Esophagus mucosa (tissue), 1 donor: ENCODE results near the gene CPSF4L. TPM values are rescaled to one million over a fixed set of nuclear protein-coding genes. Genes with fewer than 3 reads are reported as not detected.
"Not testable (repeated sequence)": the region's sequence is repeated elsewhere in the genome, so short reads cannot be mapped to it uniquely, and the experiment has no call there.

Experiments
- ATAC-seq: fragments of 200-7000 bp; cut with Tn5 transposase; one replicate; pipeline ENCODE4 v1.9.1; 2020
- total RNA-seq: library from RNA; stranded (reverse); gene quantifications from one replicate; pipeline ENCODE4 v1.2.4, GENCODE V29; 2023
- donor health status: DM: yes; HTN: yes; CAD: no.

The CPSF4L gene
- total RNA-seq, 1 donor from 2014 or later: not detected

DNA sequence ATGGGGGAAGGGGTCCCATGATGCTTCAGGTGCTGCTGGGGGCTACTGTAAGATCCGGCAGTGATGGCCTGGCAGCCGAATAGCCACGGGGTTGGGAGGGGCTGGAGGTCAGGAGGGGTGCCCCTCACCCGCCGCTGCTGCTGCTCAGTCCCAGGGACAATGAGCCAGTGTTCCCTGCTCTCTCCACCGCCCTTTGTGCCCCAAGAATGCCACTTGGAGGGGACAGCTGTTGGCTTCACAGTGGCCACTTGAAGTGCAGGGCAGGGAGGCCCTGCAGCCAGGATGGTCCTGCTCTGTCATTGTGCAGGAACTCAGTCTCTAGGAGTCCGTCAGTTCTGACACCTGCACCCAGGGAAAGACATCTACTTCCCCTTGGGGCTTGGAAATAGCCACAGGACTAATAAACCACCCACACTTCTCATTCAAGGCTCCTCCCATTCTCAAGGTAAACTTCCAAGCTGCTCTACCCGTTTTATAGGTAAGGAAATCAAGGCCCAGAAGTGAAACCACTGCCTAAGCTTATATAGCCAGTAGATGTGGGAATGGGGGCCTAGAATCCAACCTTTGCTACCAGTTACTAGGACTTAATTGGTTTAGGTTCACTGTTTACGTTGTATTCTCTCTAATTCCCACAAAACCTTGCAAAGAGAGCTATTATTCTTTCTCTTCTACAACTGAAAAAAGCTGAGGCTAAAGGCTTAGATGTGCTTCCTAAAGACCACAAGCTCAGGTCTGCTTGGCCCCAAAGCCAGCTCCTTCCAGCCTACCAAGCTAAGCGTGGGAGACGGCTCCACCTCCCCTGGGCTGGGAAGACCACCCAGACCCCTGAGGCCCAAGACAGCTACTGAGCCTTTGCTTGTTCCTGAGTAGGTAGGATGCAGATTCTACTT is 6.2 kb upstream of the CPSF4L start:
- no peak for ATAC-seq

DNA sequence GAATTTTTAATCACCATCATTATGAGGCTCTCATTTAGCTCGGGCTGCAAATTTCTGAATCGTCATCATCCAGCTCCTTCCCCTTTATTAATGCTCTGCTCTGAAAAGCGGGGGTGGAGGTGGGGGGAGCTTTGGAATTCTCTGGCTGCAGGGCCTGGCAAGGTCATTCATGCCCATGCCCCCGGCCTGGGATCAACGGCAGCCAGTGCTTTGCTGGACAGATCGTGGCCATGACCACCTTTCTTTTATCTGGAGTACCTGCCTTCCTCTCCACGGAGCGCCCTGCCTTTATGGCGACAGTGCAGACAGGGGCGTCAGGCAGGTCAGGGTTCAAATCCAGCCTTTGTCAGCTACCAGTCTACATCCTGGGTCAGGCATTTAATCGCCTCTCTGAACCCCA is 5.1 kb upstream of the CPSF4L start:
- ATAC-seq: no peak

DNA sequence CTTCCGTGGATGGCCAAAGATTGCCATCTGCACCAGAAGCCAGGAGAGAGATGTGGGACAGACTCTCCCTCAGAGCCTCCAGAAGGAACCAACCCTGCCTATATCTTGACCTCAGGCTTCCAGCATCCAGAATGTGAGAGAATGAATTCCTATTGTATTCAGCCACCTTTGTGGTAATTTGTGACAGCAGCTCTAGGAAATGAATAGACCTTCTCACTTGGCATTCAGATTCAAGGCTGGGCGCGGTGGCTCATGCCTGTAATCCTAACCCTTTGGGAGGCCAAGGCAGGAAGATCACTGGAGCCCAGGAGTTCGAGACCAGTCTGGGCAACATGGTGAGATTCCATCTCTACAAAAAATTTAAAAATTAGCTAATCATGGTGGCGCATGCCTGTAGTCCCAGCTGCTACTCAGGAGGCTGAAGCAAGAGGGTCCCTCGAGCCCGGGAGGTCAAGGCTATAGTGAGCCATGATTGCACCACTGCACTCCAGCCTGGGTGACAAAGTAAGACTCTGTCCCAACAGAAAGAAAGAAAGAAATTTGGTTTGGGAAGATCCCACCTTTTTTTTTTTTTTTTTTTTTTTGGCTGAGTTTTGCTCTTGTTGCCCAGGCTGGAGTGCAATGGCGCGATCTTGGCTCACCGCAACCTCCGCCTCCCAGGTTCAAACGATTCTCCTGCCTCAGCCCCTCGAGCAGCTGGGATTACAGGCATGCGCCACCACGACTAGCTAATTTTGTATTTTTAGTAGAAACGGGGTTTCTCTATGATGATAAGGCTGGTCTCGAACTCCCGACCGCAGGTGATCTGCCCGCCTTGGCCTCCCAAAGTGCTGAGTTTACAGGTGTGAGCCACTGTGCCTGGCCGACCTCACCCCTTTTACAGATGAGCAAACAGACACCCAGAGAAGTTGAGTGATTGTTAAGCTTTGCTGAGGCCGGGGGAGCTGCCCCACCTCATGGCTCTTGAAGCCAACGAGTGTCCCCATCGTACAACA is 4.3 kb upstream of the CPSF4L start:
- ATAC-seq: no peak

DNA sequence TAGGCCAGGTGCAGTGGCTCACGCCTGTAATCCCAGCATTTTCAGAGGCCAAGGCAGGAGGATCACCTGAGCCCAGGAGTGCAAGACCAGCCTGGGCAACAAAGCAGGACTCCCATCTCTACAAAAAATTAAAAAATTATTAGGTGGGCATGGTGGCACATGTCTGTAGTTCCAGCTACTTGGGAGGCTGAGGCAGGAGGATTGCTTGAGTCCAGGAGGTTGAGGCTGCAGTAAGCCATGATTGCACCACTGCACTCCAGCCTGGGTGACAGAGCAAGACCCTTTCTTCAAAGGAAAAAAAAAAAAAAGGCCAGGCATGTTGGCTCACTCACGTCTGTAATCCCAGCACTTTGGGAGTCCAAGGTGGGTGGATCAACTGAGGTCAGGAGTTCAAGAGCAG is 2.8 kb upstream of the CPSF4L start:
- not testable (repeated sequence) for ATAC-seq

DNA sequence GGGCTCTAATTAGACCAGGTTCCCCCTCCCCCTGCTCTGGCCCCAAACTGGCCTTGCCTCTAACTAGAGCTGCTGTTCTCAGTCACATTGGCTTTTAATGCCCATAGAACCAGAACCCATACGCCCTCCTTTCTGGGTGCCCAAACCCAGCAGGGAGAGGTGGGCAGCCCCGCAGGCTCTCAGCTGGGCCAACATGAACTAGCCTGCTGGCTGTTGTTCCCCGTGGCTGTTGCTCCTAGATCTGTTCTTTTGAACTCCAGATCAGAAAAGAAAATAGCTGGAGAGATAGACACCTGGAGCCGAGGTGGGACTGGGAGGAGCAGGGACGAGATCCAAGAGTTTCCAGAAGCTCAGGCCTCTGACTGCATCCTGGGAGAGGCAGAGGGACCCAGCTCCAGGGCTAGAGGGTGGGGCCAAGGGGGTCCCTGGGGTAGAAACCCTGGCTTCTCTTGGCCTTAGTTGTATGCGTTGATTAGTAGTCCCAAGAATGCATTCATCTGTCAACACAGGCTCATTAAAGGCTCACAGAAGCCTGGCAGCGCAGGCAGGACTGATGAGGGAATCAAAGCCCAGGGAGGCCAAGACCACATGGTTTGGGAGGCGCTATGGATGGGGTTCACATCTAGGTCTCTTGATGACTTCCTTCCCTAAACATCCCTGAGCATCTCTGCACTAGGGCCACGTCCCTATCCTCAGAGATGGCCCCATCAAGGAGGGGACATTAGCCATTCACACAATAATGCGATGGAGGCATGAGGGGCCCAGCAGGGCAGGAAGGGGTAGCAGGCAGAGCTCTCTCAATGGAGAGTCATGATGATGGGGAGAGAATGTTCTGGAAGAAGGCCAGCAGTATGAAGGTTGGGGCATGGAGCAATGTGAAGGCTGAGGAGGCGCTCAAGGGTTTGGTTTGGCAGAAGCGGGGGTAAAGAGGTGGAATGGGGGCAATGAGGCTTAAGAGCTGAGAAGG is 1.3 kb upstream of the CPSF4L start:
- ATAC-seq: peak; percentile 11

DNA sequence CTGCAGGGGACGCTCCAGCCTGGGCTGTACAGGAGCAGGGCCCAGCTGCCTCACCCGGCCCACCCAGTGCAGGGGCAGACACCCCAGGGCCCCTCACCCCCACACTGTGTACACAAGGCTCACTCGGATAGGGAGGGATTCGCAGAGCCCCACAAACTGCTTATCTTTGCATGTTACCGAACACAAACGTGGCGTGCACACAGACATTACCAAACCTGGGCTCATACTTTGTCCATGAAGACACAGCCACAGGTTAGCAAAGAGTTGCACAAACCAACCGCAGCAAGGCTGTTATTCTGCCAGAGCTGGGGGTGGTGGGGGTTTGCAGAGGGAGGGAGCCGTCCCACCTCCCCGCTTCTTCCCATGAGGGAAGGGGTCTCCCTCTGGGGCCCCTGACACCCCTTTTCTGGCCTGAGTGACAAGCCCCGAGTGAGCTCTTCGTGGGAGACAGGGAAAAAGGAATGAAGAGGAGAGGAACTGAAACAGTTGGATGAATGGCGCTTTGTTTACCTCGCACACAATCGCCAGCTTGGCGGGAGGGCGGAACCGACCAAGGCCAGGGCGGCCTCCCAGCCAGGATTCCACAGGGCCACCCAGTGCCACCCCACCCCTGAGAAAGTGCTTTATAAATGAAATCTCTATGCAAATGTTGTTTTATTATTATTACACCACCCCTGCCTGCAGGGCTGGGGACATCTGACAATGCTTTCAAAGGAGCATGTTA is 434 bp upstream of the CPSF4L start:
- ATAC-seq: peak; percentile 48

DNA sequence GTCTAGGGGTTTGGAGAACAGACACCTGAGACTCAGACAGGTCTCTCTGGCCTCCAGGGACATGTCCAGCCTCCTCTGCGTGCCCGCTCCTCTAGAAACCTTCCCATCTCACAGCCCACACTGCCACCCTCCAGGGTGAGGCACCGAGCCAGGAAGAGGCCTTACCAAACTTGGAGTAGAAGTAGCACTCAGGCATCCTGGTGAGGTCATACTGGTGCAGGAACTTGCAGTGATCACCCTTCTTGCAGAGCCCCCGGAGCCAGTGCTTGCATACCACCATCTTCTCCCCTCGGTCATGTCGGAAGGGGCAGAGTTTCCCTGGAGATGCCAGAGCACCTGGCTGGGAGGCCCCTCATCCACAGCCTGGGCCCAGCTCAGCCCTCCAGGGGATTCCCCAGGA is 4.2 kb downstream of the CPSF4L start:
- ATAC-seq: no peak

DNA sequence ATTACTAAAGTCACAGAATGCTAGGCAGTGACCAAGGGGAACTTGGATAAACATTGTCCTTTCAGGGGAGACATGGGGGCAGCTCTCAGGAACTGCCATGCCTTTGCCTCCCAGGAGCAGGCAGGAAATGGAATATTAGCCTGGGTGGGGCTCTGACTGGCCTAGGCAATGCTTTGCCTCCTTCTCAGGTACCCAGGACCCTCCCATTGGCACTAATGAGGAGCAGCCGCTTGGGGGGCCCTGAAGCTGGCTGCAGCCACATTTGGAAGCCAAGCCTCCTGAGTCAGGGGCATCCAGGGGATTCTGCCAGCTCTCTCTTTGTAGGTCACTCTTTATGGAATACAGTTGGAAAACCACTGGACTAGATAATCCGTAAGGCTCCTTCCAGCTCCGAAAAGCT is 5.5 kb downstream of the CPSF4L start:
- no peak for ATAC-seq

DNA sequence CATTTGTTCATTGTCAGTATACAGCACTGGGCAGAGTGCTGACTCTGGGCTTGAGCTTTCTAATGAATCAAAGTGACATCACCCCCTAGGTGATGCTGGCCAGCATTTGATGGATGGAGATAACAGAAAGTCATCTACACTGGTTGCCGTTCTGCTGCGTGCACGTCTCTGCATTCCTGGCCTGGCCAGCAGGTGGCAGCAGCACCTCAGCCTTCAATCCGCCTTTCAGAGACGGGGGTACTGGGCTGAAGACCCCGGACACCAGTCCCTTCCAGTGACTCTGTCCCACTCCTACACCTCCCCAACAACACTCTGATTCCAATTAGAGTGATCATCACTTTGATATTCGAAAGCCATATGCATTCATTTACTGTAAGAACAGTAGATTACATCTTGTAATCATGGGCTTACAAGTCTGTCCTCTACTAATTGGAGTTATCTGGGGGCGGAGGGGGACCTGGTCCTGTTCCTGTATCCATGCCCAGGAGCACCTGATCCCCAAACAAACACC is 6.0 kb downstream of the CPSF4L start:
- ATAC-seq: peak; percentile 59

DNA sequence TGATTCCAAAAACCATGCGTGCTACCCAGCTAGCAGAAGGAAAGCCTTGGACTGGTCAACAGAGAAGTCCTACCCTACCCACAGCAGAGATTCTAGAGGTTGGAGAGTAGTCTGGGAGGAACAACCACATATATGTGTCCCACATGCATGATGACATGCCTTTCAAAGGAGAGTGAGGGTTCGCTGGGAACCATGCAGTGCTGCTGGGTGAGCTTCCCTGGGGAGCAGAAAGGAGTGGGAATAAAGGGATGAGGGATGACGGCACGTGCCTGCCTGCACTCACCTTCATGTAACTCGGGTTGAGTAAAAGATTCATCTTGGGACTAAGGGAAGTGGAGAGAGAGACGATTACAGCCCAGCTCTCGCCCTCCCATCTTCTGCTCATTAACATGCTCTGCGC is 9.8 kb downstream of the CPSF4L start:
- no peak for ATAC-seq

DNA sequence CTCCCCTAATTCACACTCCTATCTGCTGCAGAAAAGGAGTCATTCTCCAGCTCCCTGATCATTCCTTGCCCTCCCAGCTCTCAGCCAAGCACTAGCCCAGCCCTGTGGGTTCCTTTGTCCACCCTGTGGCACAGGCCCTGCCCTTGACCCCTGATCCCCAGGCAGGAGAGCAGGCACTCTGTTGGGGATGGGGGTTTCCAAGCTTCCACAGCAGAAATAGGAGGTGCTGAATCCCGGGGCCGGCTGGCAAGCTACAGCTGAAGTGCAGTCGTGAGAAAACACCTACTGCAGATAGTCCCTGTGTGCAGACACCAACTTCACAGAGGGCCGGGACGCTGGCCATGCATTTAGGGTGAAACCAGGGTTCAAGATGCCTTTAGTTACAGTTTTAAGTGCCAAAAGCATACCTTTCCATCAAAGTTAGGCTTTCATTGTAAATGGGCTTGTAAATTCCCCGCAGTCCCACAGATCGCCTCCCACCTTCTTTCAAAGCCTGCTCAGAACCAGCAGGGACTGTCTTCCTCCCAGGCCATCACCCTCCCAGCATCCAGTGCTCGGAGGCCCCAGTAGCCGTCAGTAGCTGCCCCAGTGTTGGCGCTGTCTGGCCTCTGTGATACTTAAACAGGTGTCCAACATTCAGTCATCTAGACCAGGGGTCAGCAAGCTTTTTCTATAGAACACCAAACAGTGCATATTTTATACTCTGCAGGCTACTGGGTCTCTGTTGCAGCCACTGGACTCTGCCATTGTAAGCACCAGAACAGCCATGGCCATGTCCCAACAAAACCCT is 10.6 kb downstream of the CPSF4L start:
- no peak for ATAC-seq

DNA sequence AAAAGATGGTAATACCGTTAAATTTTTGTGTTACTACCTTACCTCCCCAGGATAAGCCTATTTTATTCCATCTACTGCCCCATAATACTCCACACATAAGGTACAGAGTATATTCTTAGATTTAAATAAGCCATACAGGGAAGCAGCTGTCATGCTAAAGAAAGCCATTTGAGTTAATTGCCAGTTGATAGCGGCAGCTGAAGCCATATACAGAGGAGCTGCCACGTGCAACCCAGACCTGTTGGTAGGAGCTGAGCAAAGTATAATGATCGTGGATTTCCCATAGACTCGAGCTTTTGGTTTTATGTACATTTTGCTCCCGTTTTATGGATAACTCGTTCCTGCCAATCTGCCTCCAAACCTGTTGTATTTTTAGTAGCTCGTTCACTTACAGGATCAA is 12.0 kb downstream of the CPSF4L start:
- ATAC-seq: no peak

DNA sequence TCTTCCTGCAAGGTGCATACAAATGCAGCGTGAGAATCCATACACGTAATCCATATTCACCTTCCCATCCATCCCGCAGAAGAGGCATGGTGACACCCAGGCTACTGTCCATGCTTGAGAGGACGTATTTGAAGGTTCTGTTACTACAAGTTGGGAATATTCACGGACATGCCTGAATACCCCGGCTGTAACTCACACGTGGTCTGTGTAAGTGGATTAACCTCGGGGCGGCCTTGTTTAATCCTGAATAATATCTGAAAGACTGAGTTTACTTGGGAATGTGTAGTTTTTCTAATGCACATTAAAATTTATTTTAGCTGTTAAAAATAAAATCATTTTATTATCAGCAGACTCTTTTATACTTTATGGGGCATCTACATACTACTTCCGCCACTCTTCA is 13.1 kb downstream of the CPSF4L start:
- ATAC-seq: no peak

DNA sequence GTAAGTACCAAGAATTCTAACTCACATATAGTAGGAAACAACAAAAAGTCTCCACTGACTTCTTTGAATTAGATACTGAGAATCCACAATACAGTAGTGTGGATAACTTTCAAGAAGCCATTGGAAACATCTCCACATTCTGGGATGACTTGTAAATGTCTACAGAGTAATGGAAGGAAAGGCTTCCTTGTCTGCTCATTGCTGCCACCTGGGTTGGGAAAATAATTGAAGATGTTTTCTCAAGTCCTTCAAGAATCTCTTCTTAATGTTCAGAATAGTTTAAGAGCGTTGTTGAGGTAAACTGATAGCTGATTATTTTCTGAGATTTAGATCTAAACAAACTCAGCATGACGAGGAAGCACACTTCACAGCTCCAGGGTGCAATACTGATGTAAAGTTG is 14.0 kb downstream of the CPSF4L start:
- no peak for ATAC-seq

DNA sequence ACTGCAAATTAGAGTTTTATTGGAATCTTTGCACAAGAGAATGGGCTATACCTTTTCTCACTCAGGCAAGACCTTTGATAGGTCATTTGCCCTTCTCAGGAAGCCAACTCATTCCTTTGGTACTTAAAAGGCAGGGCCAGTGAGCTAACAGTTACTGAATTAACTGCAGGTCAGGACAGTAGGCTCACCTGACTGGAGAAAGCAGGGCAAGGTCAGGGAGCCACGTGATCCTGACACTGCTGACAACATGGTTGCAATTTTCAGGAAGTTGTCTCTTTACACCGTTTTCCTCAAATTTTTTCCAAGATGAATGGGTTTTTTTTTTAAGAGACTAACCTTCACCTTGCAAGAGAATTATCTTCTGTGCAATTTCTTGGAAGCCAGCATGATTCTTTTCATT is 21.1 kb downstream of the CPSF4L start:
- ATAC-seq: no peak

DNA sequence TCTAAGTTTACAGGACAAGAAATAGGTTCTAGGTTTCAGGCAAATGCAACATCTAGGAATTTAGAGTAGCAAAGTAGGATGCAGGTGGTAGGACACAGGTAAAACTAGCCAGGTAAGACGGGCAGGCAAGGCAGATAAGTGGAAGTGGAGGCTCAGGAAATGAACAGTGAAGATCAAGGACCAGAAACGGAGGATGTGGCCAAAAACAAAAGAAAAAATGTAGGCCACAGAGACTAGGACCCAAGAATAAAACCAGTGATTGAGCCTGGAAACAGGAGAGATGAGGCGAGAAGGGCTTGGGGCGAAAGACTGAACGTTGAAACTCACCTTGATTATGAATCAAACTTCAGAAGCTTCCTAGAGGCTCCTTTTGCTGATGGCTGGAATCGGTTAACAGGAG is 24.0 kb downstream of the CPSF4L start:
- ATAC-seq: no peak

DNA sequence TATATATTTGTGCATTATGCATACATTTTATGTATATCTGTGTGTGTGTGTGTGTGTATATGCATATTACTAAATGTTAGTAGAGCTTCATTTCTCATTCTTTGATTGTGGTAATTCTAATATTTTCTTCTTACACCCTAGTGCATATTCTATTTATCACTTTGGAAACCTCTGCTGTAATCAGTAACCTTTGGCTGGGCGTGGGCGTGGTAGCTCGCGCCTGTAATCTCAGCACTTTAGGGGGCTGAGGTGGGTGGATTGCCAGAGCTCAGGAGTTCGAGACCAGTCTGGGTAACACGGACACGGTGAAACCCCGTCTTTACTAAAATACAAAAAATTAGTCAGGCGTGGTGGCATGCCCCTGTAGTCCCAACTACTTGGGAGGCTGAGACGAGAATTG is 26.9 kb downstream of the CPSF4L start:
- ATAC-seq: no peak

DNA sequence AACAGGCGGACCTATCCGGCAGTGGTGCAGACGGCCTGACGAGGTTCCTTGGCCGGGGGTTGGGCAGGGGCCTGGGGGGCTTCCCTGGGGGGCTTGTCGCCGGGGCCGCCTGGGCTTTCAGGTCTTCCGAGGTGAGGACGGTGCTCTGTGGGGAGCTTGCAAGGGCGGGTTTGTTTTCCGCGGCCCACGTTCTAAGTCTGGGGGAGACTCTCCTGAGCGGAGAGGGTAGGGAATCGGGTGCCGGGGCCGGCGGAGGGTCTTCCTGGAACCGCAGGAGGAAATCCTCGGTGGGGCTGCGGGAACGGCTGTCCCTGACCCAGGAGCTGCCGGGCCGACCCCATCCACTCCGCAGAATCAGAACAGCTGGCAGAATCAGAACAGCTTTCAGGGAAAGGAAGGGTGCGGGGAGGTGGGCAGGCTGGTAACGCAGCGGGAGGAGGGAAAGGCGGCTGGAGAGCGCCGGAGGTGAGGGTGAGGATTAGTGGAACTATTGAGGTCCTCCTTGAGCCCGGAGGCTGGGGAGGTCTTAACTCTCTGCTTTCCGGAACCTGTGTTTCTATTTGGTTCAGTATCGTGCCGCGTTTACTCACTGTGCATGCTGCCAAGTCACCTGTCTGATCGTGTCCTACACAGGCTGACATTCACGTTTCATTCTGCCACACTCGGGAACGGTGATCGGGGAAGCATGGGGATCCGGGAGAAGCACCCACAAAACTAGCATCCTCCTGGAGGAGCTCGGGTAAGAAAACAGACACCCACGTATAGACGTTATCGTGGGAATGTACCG is 28.9 kb downstream of the CPSF4L start:
- ATAC-seq: peak; percentile 72

DNA sequence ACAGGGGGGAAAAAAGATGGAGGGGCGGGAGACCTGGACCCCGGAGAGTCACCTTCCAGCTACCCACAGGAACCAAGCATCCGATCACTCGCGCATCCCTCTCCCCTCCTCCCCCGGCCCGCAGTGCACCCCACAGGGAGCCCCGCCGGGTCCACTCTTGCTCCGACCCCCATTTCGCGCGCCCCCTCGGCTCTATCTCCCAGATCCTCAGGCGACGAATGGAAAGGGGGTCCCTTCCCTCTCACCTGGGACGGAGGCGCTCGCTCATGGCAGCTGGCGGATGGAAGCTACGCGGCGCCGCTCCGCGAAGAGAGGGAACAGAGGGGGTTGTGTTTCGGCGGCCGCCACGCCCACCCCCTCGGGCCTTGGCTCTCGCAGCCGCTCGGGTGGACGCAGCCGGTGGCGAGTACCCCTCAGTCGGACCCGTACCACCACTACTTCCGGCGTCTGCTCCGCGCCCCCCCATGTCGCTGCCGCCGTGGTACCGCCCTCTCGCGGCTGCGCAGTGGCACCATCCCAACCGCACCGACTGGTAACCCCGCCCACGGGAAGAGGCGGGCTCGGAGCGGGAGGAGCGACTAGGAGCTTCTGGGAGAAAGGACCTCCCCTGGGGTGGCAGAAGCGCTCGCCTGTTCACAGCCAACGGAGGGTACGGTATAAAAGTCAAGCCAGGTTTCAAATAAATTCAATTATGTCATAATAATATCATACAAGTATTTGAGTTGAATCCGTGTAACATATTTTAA is 29.7 kb downstream of the CPSF4L start:
- peak; percentile 93 for ATAC-seq
